Keratinocyte (primary cell): ENCODE data around the gene CERS1. TPM values are rescaled to one million over a fixed set of nuclear protein-coding genes. Genes with fewer than 3 reads are reported as not detected.

Experiments used
- DNase-seq: peaks from one replicate; pipeline ENCODE4 v3.0.0-alpha.2; 2011; ENCODE audit warnings: low read depth, missing footprints, low spot score
- FAIRE-seq: peaks from 2 replicates; lab custom pipeline; 2011; peaks lifted over from hg19 to GRCh38; lab: Jason Lieb, UNC
- H2AFZ ChIP-seq: 2 replicates; pipeline ENCODE4 v1.6.0; 2012; ENCODE audit warnings: low read length, control low read depth, inconsistent platforms; ENCODE audit not compliant: control insufficient read depth
- H3K27ac ChIP-seq: 2 replicates; pipeline ENCODE4 v1.5.1; 2011; ENCODE audit warnings: low read length; ENCODE audit not compliant: control insufficient read depth, insufficient read depth
- H3K27me3 ChIP-seq: 3 replicates; pipeline ENCODE4 v1.6.0; 2011; ENCODE audit warnings: low read length; ENCODE audit not compliant: control insufficient read depth, insufficient read depth; ENCODE audit errors: extremely low read depth
- H3K36me3 ChIP-seq, 2 experiments: 2 replicates in 1 of 2; 3 replicates in 1 of 2; pipeline ENCODE4 v1.5.1; 2011; ENCODE audit warnings: low read length in 2 of 2, mild to moderate bottlenecking in 1 of 2; ENCODE audit not compliant: control insufficient read depth in 2 of 2, insufficient read depth in 2 of 2; ENCODE audit errors: extremely low read depth in 1 of 2
- H3K4me1 ChIP-seq: 3 replicates; pipeline ENCODE4 v1.5.1; 2011; ENCODE audit warnings: low read length; ENCODE audit not compliant: control insufficient read depth, insufficient read depth; ENCODE audit errors: extremely low read depth
- H3K4me2 ChIP-seq: 3 replicates; pipeline ENCODE4 v1.6.0; 2011; ENCODE audit warnings: low read depth, low read length; ENCODE audit not compliant: control insufficient read depth, insufficient read depth; ENCODE audit errors: extremely low read depth
- H3K4me3 ChIP-seq, 3 experiments: fragments of 200-600 bp in 1 of 3; sonication (generic) in 1 of 3; 2 replicates in 2 of 3; 3 replicates in 1 of 3; pipeline ENCODE4 v1.5.1; 2011 to 2016; ENCODE audit warnings: low read length in 3 of 3, mild to moderate bottlenecking in 3 of 3, control low read depth in 2 of 3, inconsistent platforms in 1 of 3, low read depth in 1 of 3, mixed read lengths in 1 of 3, mixed run types in 1 of 3, moderate library complexity in 1 of 3; ENCODE audit not compliant: control insufficient read depth in 2 of 3, insufficient read depth in 2 of 3; ENCODE audit errors: extremely low read depth in 1 of 3
- H3K79me2 ChIP-seq: 2 replicates; pipeline ENCODE4 v1.6.0; 2012; ENCODE audit warnings: low read length; ENCODE audit not compliant: control insufficient read depth, insufficient read depth
- H3K9ac ChIP-seq: 3 replicates; pipeline ENCODE4 v1.6.0; 2011; ENCODE audit warnings: low read length; ENCODE audit not compliant: control insufficient read depth, insufficient read depth; ENCODE audit errors: extremely low read depth
- H3K9me1 ChIP-seq: 3 replicates; pipeline ENCODE4 v1.6.0; 2011; ENCODE audit warnings: low read length; ENCODE audit not compliant: control insufficient read depth, insufficient read depth; ENCODE audit errors: extremely low read depth
- H3K9me3 ChIP-seq: 2 replicates; pipeline ENCODE4 v1.5.1; 2012; ENCODE audit warnings: low read depth, low read length; ENCODE audit not compliant: control insufficient read depth
- H4K20me1 ChIP-seq: 3 replicates; pipeline ENCODE4 v1.6.0; 2011; ENCODE audit warnings: low read length; ENCODE audit not compliant: control insufficient read depth, insufficient read depth; ENCODE audit errors: extremely low read depth
- EZH2 ChIP-seq: IDR thresholded peaks from one replicate; pipeline ENCODE4 v1.6.1; 2012; ENCODE audit warnings: inconsistent platforms, mild to moderate bottlenecking, low read length, moderate library complexity
- dilution Hi-C: fragments of 300-500 bp; cut with MboI; formaldehyde crosslinking; loops from one replicate; pipeline ENCODE4 v1.7.0; 2020; ENCODE audit warnings: low sequenced_read_pairs; ENCODE audit not compliant: extremely low pct_ligation_motif_present
- polyA plus RNA-seq, 5 experiments: library from polyadenylated mRNA; depleted of rRNA in 3 of 5; stranded (reverse) in 3 of 5; stranded (forward) in 1 of 5; unstranded in 1 of 5; fragments of >200 nt; gene quantifications; 1 replicate in 1 of 5; 2 replicates in 3 of 5; 3 replicates in 1 of 5; pipeline versions ENCODE4 v1.2.1 to v1.2.3, GENCODE V29; 2011 to 2012; ENCODE audit warnings: missing spikeins in 2 of 5, low read depth in 1 of 5, low replicate concordance in 1 of 5
- TF ChIP-seq, protein P1 (sequence below), 3 experiments: IDR thresholded peaks in 1 of 3; conservative IDR thresholded peaks in 1 of 3; optimal IDR thresholded peaks in 1 of 3; 2 replicates in 2 of 3; 3 replicates in 1 of 3; pipeline versions ENCODE3 to v1.5.1; 2011; ENCODE audit warnings: low read length in 3 of 3, mild to moderate bottlenecking in 3 of 3, moderate library complexity in 2 of 3, control low read depth in 1 of 3, inconsistent platforms in 1 of 3; ENCODE audit not compliant: insufficient read depth in 2 of 3; ENCODE audit errors: extremely low read depth in 1 of 3

Gene CERS1
- polyA plus RNA-seq, 1 donor (not counting 4 experiments of a cell fraction or from before 2014, with no cell fraction given): 0.09 TPM

- Histone ChIP-seq H3K4me2 (peak overlapping the region; percentile 67), H3K4me1 (no peaks in the 10 kb centered on the region), H3K9me3 (no peaks in the 10 kb centered on the region), H3K36me3 (peaks cover 0 to 2% of the 10 kb centered on the region in 2 experiments), H3K79me2 (no peaks in the 10 kb centered on the region), H3K27ac (no peak overlapping the region), H2AFZ (no peak overlapping the region), H3K4me3 (no peak overlapping the region), H3K9me1 (no peaks in the 10 kb centered on the region), H4K20me1 (no peaks in the 10 kb centered on the region), H3K9ac (no peak overlapping the region), H3K27me3 (peaks cover 35% of the 10 kb centered on the region)
- dilution Hi-C loops: no loop called here
- FAIRE-seq (no peak), DNase-seq (no peak)
- TF ChIP-seq, protein P1, sequence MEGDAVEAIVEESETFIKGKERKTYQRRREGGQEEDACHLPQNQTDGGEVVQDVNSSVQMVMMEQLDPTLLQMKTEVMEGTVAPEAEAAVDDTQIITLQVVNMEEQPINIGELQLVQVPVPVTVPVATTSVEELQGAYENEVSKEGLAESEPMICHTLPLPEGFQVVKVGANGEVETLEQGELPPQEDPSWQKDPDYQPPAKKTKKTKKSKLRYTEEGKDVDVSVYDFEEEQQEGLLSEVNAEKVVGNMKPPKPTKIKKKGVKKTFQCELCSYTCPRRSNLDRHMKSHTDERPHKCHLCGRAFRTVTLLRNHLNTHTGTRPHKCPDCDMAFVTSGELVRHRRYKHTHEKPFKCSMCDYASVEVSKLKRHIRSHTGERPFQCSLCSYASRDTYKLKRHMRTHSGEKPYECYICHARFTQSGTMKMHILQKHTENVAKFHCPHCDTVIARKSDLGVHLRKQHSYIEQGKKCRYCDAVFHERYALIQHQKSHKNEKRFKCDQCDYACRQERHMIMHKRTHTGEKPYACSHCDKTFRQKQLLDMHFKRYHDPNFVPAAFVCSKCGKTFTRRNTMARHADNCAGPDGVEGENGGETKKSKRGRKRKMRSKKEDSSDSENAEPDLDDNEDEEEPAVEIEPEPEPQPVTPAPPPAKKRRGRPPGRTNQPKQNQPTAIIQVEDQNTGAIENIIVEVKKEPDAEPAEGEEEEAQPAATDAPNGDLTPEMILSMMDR (optimal IDR thresholded peaks at IDR 0.05 in 1 of 3, IDR thresholded peaks at IDR 0.05 in 1 of 3, conservative IDR thresholded peaks at IDR 0.05 in 1 of 3; ENCODE audit: extremely low read depth in 1 of 3, insufficient read depth in 2 of 3, low read length in 3 of 3): no peak
- no peak for TF ChIP-seq EZH2
Observed at GRCh38 chr19:18894254-18895037, 1.5 kb downstream of the CERS1 start.

DNA sequence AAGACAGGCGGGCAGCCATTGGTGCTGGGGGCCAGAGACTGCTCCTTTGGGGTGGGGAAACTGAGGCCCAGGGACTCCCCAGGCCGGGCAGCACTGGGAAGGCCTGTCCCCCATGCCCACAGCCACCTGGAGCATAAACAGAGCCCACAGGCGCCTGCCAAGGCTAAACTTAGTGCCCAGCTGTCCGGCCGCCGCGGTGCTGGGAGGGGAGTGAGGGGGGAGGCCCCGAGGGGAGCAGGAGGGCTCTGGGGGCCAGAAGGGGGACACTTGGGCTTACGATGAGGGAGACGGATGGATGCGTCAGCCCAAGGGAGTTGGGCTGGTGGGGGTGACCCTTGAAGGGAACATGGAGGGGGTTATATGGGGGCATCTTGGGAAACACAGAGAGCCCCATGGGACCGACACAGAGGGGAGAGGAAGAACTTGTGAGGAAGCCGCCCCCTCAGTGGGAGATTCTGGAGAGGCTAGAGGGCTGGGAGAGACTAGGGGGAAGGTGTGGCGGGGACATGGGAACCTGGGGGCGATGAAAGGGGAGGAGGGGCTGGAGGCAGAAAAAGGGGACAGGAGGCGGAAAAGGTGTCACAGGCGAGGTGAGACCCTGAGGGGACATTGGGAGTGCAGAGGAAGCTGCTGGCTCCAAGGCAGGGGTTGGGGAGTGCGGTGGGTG is 2.2 kb downstream of the CERS1 start:
- no peak for FAIRE-seq
- Histone ChIP-seq H4K20me1 (no peaks in the 10 kb centered on the region), H3K9me1 (no peaks in the 10 kb centered on the region), H3K4me2 (no peak overlapping the region), H3K9ac (no peak overlapping the region), H3K27me3 (peaks cover 35% of the 10 kb centered on the region), H3K9me3 (no peaks in the 10 kb centered on the region), H2AFZ (no peak overlapping the region), H3K4me1 (no peaks in the 10 kb centered on the region), H3K27ac (no peak overlapping the region), H3K79me2 (no peaks in the 10 kb centered on the region), H3K4me3 (no peak overlapping the region), H3K36me3 (no peaks in the 10 kb centered on the region)
- no peak for TF ChIP-seq EZH2
- TF ChIP-seq, protein P1 (optimal IDR thresholded peaks at IDR 0.05 in 1 of 3, IDR thresholded peaks at IDR 0.05 in 1 of 3, conservative IDR thresholded peaks at IDR 0.05 in 1 of 3; ENCODE audit: extremely low read depth in 1 of 3, insufficient read depth in 2 of 3, low read length in 3 of 3): no peak
- no peak for DNase-seq
- dilution Hi-C loops: no loop called here
